GM21390 (cell line): ENCODE measurements around the gene KCNIP3.

Experiments used
- ATAC-seq: cut with Tn5 transposase; IDR thresholded peaks from one replicate; pipeline ENCODE4 v1.9.1; 2021; ENCODE audit not compliant: unreplicated experiment

Gene KCNIP3

GRCh38 chr2:95274291-95275150 lies 22.6 kb upstream of the KCNIP3 start, which contains the start of gene PROM2:
Gene PROM2 (plus strand): TSS chr2:95274449. CDS start chr2:95274586, 137 bp downstream.
- ATAC-seq, result no peak

- ATAC-seq, result no peak
Observed at GRCh38 chr2:95275151-95275515, 22.0 kb upstream of the KCNIP3 start.

- no peak for ATAC-seq
Observed at GRCh38 chr2:95275601-95276243, 21.4 kb upstream of the KCNIP3 start.

- ATAC-seq, result no peak
Observed at GRCh38 chr2:95276244-95276887, 20.8 kb upstream of the KCNIP3 start.

GRCh38 chr2:95276888-95277245 lies 20.3 kb upstream of the KCNIP3 start:
- ATAC-seq, result no peak

- no peak for ATAC-seq
Observed at GRCh38 chr2:95277246-95277906, 19.8 kb upstream of the KCNIP3 start.

- no peak for ATAC-seq
Observed at GRCh38 chr2:95278051-95278471, 19.1 kb upstream of the KCNIP3 start.

GRCh38 chr2:95278637-95279225 lies 18.4 kb upstream of the KCNIP3 start:
- no peak for ATAC-seq

GRCh38 chr2:95279435-95280035 lies 17.6 kb upstream of the KCNIP3 start:
- no peak for ATAC-seq

GRCh38 chr2:95281071-95281470 lies 16.1 kb upstream of the KCNIP3 start:
- ATAC-seq, result no peak

GRCh38 chr2:95281786-95282185 lies 15.4 kb upstream of the KCNIP3 start:
- no peak for ATAC-seq

GRCh38 chr2:95282458-95282857 lies 14.7 kb upstream of the KCNIP3 start:
- no peak for ATAC-seq

GRCh38 chr2:95283562-95283961 lies 13.6 kb upstream of the KCNIP3 start:
- no peak for ATAC-seq

GRCh38 chr2:95284886-95285541 lies 12.1 kb upstream of the KCNIP3 start:
- ATAC-seq, result no peak

- no peak for ATAC-seq
Observed at GRCh38 chr2:95285542-95285932, 11.6 kb upstream of the KCNIP3 start.

- no peak for ATAC-seq
Observed at GRCh38 chr2:95287336-95287735, 9.8 kb upstream of the KCNIP3 start.

- no peak for ATAC-seq
Observed at GRCh38 chr2:95287806-95288205, 9.3 kb upstream of the KCNIP3 start.

- ATAC-seq, result no peak
Observed at GRCh38 chr2:95289253-95289652, 7.9 kb upstream of the KCNIP3 start.

- ATAC-seq, result no peak
Observed at GRCh38 chr2:95291222-95291621, 5.9 kb upstream of the KCNIP3 start.

GRCh38 chr2:95292623-95293260 lies 4.4 kb upstream of the KCNIP3 start:
- no peak for ATAC-seq
